Amniotic epithelial cell (primary cell): ENCODE results near the gene TRIM31.

Experiments
- DNase-seq: peaks from one replicate; pipeline ENCODE4 v3.0.0-alpha.2; 2010; ENCODE audit warnings: low read depth

TRIM31 gene

GRCh38 chr6:30075094-30075789 lies 37.6 kb downstream of the TRIM31 start, which contains the start of gene RNF39:
Gene RNF39 (minus strand): TSS chr6:30075769. CDS start chr6:30075585, 184 bp downstream.
- DNase-seq = no peak

GRCh38 chr6:30074331-30075093 lies 38.4 kb downstream of the TRIM31 start:
- no peak for DNase-seq

GRCh38 chr6:30073489-30074235 lies 39.2 kb downstream of the TRIM31 start:
- no peak for DNase-seq

- DNase-seq = no peak
Measured at GRCh38 chr6:30071858-30072257, 41.0 kb downstream of the TRIM31 start.

GRCh38 chr6:30071081-30071818 lies 41.6 kb downstream of the TRIM31 start:
- peak; percentile 35 for DNase-seq

- no peak for DNase-seq
Measured at GRCh38 chr6:30067460-30068139, 45.3 kb downstream of the TRIM31 start.

- peak; percentile 99 for DNase-seq
Measured at GRCh38 chr6:30066577-30067459, 46.1 kb downstream of the TRIM31 start, which contains the start of gene PPP1R11. Gene PPP1R11 (plus strand): TSS chr6:30067198. CDS start chr6:30067411, 213 bp downstream.

GRCh38 chr6:30066082-30066481 lies 46.8 kb downstream of the TRIM31 start:
- DNase-seq = no peak

GRCh38 chr6:30063315-30063714 lies 49.6 kb downstream of the TRIM31 start:
- no peak for DNase-seq

- DNase-seq = no peak
Measured at GRCh38 chr6:30062471-30063178, 50.3 kb downstream of the TRIM31 start.

GRCh38 chr6:30061858-30062458 lies 50.9 kb downstream of the TRIM31 start:
- DNase-seq = no peak

- peak; percentile 95 for DNase-seq
Measured at GRCh38 chr6:30061092-30061857, 51.6 kb downstream of the TRIM31 start, which contains the start of gene POLR1H. Gene POLR1H (plus strand): TSS chr6:30061265. CDS start chr6:30061525, 260 bp downstream.

- DNase-seq = peak; percentile 48
Measured at GRCh38 chr6:30060606-30061091, 52.2 kb downstream of the TRIM31 start.

GRCh38 chr6:30055513-30055912 lies 57.4 kb downstream of the TRIM31 start:
- no peak for DNase-seq

GRCh38 chr6:30053682-30054081 lies 59.2 kb downstream of the TRIM31 start:
- no peak for DNase-seq
